ENCODE data around the gene CD151.

- TF ChIP-seq CTCF (IDR thresholded peaks at IDR 0.05) (no peak), POLR2A (IDR thresholded peaks at IDR 0.05) (no peak)
These were observed 12.2 kb downstream of the CD151 start for GRCh38 chr11:844693-845644.

All from sigmoid colon (tissue), 3 donors.